Ishikawa (cell line): ENCODE results near the gene FETUB.

Experiments used
- CEBPB ChIP-seq: IDR thresholded peaks from 2 replicates; pipeline ENCODE4 v1.6.1; 2012
- TAF1 ChIP-seq: IDR thresholded peaks from 2 replicates; pipeline ENCODE4 v1.6.1; 2012; ENCODE audit warnings: low read depth, mild to moderate bottlenecking

GRCh38 chr3:186697510-186697909, 57.3 kb downstream of the FETUB start:
- TF ChIP-seq TAF1, result no peak
- no peak for TF ChIP-seq CEBPB
